CD4-positive, alpha-beta T cell (primary cell): ENCODE measurements around the gene FGF19. TPM values are rescaled to one million over a fixed set of nuclear protein-coding genes. Genes with fewer than 3 reads are reported as not detected.

ENCODE experiments used
- ATAC-seq: fragments of 200-7000 bp; cut with Tn5 transposase; one replicate; pipeline ENCODE4 v1.10.0; 2022; ENCODE audit warnings: mild to moderate bottlenecking; ENCODE audit not compliant: poor library complexity
- CTCF ChIA-PET: fragments of 350-600 bp; sonication (Branson Sonifier 250); formaldehyde crosslinking; loops from one replicate; lab custom pipeline; 2021; ENCODE audit warnings: antibody characterized with exemption, inconsistent platforms; lab: Charles Lee
- POLR2A ChIA-PET: fragments of 350-600 bp; sonication (Branson Sonifier 250); formaldehyde crosslinking; loops from one replicate; lab custom pipeline; 2021; ENCODE audit warnings: antibody characterized with exemption, inconsistent platforms; lab: Charles Lee
- DNase-seq, 14 experiments: peaks; one replicate each; pipeline ENCODE4 v3.0.0-alpha.2; 2013 to 2020; ENCODE audit warnings: mixed read lengths in 2 of 14
- H3K27ac ChIP-seq, 2 donors: one replicate each; pipeline versions ENCODE4 v1.5.1 to v1.7.0; 2013; ENCODE audit warnings: low read length in 2 of 2, low read depth in 1 of 2, mild to moderate bottlenecking in 1 of 2
- H3K27me3 ChIP-seq, 2 experiments: 1 replicate in 1 of 2; 2 replicates in 1 of 2; pipeline versions ENCODE4 v1.6.1 to v1.7.0; 2013; ENCODE audit warnings: low read length in 2 of 2, control low read depth in 1 of 2, mild to moderate bottlenecking in 1 of 2, moderate library complexity in 1 of 2; ENCODE audit not compliant: insufficient read depth in 2 of 2, control insufficient read depth in 1 of 2
- H3K36me3 ChIP-seq: one replicate; pipeline ENCODE4 v1.6.1; 2013; ENCODE audit warnings: low read length, control low read depth; ENCODE audit not compliant: insufficient read depth
- H3K4me1 ChIP-seq: one replicate; pipeline ENCODE4 v1.6.1; 2013; ENCODE audit warnings: low read length, control low read depth; ENCODE audit not compliant: insufficient read depth
- H3K4me3 ChIP-seq: one replicate; pipeline ENCODE4 v1.5.1; 2013; ENCODE audit warnings: mild to moderate bottlenecking, low read length, moderate library complexity
- H3K9me3 ChIP-seq, 2 experiments: 1 replicate in 1 of 2; 2 replicates in 1 of 2; pipeline versions ENCODE4 v1.6.1 to v1.7.0; 2013; ENCODE audit warnings: low read length in 2 of 2, mild to moderate bottlenecking in 2 of 2, control low read depth in 1 of 2, moderate library complexity in 1 of 2; ENCODE audit not compliant: control insufficient read depth in 1 of 2, insufficient read depth in 1 of 2
- H3K27ac Mint-ChIP-seq: one replicate; pipeline ENCODE4 v1.8.0; 2020; ENCODE audit warnings: mixed read lengths
- H3K27me3 Mint-ChIP-seq: one replicate; pipeline ENCODE4 v1.8.0; 2021; ENCODE audit warnings: mixed read lengths
- H3K36me3 Mint-ChIP-seq: one replicate; pipeline ENCODE4 v1.8.0; 2021; ENCODE audit warnings: low read depth, mixed read lengths
- H3K4me1 Mint-ChIP-seq: one replicate; pipeline ENCODE4 v1.8.0; 2021; ENCODE audit warnings: low read depth, mixed read lengths
- H3K4me3 Mint-ChIP-seq: one replicate; pipeline ENCODE4 v1.8.0; 2020; ENCODE audit warnings: mild to moderate bottlenecking, mixed read lengths
- H3K9me3 Mint-ChIP-seq: one replicate; pipeline ENCODE4 v1.8.0; 2020; ENCODE audit warnings: mixed read lengths
- intact Hi-C, 2 experiments: fragments of 100-400 bp; cut with DNase I in 1 of 2; cut with micrococcal nuclease in 1 of 2; formaldehyde crosslinking; loops; one replicate each; pipeline versions ENCODE4 v1.15.1 to v1.9.0; 2023 to 2025; cut with DNase I, micrococcal nuclease
- total RNA-seq, 174 experiments: library from RNA in 2 of 174; stranded (reverse) in 2 of 174; gene quantifications; one replicate each; pipeline ENCODE4 v1.2.3 and lab custom pipeline; 2021 to 2026
- TF ChIP-seq, protein P1 (sequence below): fragments of 200-600 bp; IDR thresholded peaks from one replicate; pipeline ENCODE4 v1.8.0; 2022; ENCODE audit warnings: antibody characterized with exemption, mild to moderate bottlenecking

FGF19 gene
- total RNA-seq, 2 experiments from 2014 or later = not detected

DNA sequence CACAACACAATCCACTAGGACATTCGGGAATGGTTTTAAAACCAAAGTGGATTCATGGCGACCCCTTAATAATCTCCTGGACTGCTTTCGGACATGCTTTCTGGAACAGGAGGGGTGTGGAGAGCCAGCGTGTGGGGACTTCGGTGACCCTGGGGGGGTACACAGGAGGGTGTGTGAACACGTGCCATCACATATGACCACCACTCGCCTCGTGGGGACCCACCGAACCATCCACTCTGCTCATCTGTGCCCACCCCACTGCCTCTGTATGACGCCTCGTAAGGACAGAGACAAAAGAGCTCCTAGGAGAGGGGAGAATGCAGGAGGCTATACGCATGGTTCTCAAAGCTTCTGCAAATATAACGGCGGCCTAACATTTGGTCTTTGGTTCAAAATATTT lies 37.6 kb downstream of the FGF19 start:
- H3K36me3 ChIP-seq = peaks cover 52% of the 10 kb centered on the region
- intact Hi-C loops = no loop called here
- no peaks in the 10 kb centered on the region for H3K9me3 ChIP-seq
- Mint-ChIP-seq H3K27me3 (no peaks in the 10 kb centered on the region), H3K27ac (no peak overlapping the region), H3K4me1 (peaks cover 7% of the 10 kb centered on the region), H3K4me3 (no peak overlapping the region), H3K9me3 (no peaks in the 10 kb centered on the region), H3K36me3 (peaks cover 73% of the 10 kb centered on the region)
- H3K4me1 ChIP-seq = peaks cover 2% of the 10 kb centered on the region
- no peaks in the 10 kb centered on the region for H3K27me3 ChIP-seq
- TF ChIP-seq, protein P1, sequence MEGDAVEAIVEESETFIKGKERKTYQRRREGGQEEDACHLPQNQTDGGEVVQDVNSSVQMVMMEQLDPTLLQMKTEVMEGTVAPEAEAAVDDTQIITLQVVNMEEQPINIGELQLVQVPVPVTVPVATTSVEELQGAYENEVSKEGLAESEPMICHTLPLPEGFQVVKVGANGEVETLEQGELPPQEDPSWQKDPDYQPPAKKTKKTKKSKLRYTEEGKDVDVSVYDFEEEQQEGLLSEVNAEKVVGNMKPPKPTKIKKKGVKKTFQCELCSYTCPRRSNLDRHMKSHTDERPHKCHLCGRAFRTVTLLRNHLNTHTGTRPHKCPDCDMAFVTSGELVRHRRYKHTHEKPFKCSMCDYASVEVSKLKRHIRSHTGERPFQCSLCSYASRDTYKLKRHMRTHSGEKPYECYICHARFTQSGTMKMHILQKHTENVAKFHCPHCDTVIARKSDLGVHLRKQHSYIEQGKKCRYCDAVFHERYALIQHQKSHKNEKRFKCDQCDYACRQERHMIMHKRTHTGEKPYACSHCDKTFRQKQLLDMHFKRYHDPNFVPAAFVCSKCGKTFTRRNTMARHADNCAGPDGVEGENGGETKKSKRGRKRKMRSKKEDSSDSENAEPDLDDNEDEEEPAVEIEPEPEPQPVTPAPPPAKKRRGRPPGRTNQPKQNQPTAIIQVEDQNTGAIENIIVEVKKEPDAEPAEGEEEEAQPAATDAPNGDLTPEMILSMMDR = no peak
- no peak for ATAC-seq
- peak in 1 of 14 experiments; percentile 21 for DNase-seq
- CTCF ChIA-PET = no interaction called here
- no peak overlapping the region for H3K4me3 ChIP-seq
- no peak overlapping the region for H3K27ac ChIP-seq
- POLR2A ChIA-PET = no interaction called here

GRCh38 chr11:69665669-69666068 lies 38.2 kb downstream of the FGF19 start:
- no peaks in the 10 kb centered on the region for H3K27me3 Mint-ChIP-seq
- Histone ChIP-seq H3K9me3 (no peaks in the 10 kb centered on the region), H3K27me3 (no peaks in the 10 kb centered on the region), H3K4me1 (peaks cover 2% of the 10 kb centered on the region), H3K36me3 (peaks cover 52% of the 10 kb centered on the region), H3K4me3 (no peak overlapping the region), H3K27ac (no peak overlapping the region)
- no peak overlapping the region for H3K4me3 Mint-ChIP-seq
- H3K4me1 Mint-ChIP-seq = peaks cover 7% of the 10 kb centered on the region
- TF ChIP-seq, protein P1 = no peak
- DNase-seq (no peak), ATAC-seq (no peak)
- H3K27ac Mint-ChIP-seq = no peak overlapping the region
- H3K9me3 Mint-ChIP-seq = no peaks in the 10 kb centered on the region
- CTCF ChIA-PET = no interaction called here
- intact Hi-C loops = no loop called here
- POLR2A ChIA-PET = no interaction called here
- H3K36me3 Mint-ChIP-seq = peaks cover 67% of the 10 kb centered on the region

DNA sequence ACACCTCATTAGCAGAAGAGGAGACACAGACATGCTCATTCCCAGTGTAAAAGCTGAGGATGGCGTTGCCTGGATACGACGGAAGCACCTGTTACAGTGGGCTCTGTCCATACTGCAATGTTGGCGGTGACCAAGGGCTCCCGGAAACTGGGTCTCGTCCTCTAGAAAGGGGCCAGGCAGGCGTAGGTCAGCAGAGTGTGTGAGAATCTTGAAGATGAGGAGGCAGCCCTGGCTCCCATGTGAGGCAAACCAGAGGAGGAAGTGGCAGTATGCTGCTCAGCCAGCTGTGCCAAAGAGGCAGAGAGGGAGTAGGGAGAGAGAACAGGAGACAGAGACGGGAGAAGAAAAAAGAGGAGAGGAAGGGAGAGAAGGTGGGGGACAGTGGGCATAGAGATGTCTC lies 38.9 kb downstream of the FGF19 start:
- Mint-ChIP-seq H3K27me3 (no peaks in the 10 kb centered on the region), H3K27ac (no peak overlapping the region), H3K4me1 (no peaks in the 10 kb centered on the region), H3K4me3 (no peak overlapping the region), H3K36me3 (peaks cover 59% of the 10 kb centered on the region), H3K9me3 (no peaks in the 10 kb centered on the region)
- no peaks in the 10 kb centered on the region for H3K9me3 ChIP-seq
- H3K4me3 ChIP-seq = no peak overlapping the region
- no peak overlapping the region for H3K27ac ChIP-seq
- ChIA-PET CTCF (no interaction called here), POLR2A (no interaction called here)
- H3K36me3 ChIP-seq = peaks cover 48% of the 10 kb centered on the region
- DNase-seq (peak in 1 of 14 experiments; percentile 9), ATAC-seq (no peak)
- H3K4me1 ChIP-seq = no peaks in the 10 kb centered on the region
- TF ChIP-seq, protein P1 = no peak
- intact Hi-C loops = no loop called here
- H3K27me3 ChIP-seq = no peaks in the 10 kb centered on the region
